ENCODE results near the gene PHLDA3. TPM values are rescaled to one million over a fixed set of nuclear protein-coding genes. Genes with fewer than 3 reads are reported as not detected.

Gene PHLDA3
- total RNA-seq, 1 experiment from 2014 or later, result 22.1 TPM

- no peak overlapping the region for H3K27ac ChIP-seq (ENCODE audit: low read depth, low read length)
- ChIA-PET POLR2A (no interaction called here), CTCF (interaction anchor here (2.2 to 8.8 kb wide), 3 partner anchors 12 to 67 kb away, joined by 6 to 194 read pairs (median 41); no protein-coding TSS in a partner anchor), RAD21 (ENCODE audit: low non-redundant PET in 1 of 2, low total read pairs in 2 of 2, uncharacterized antibody in 2 of 2, unreplicated experiment in 2 of 2) (no interaction called here)
- no peaks in the 10 kb centered on the region for H3K79me2 ChIP-seq (ENCODE audit: insufficient read depth, low read length)
- H3K9me3 ChIP-seq (ENCODE audit: control insufficient read depth in 1 of 2, insufficient read depth in 1 of 2, low read depth in 1 of 2, low read length in 2 of 2), result no peaks in the 10 kb centered on the region
- BruUV-seq (replicated peaks), result no TSS peak
- TF ChIP-seq ELF1 (IDR thresholded peaks at IDR 0.05; ENCODE audit: borderline replicate concordance, low read depth), result no peak
- no peak for TF ChIP-seq POLR2AphosphoS5 (IDR thresholded peaks at IDR 0.05; ENCODE audit: low read depth, low read length)
- TF ChIP-seq SRF (IDR thresholded peaks at IDR 0.05; ENCODE audit: low read depth), result no peak
- TF ChIP-seq ZFX (IDR thresholded peaks at IDR 0.05), result no peak
- no peak for TF ChIP-seq JUND (IDR thresholded peaks at IDR 0.05)
- no peak for TF ChIP-seq RAD21 (IDR thresholded peaks at IDR 0.05; ENCODE audit: low read depth)
- TF ChIP-seq SP1 (IDR thresholded peaks at IDR 0.05; ENCODE audit: low read depth), result no peak
- no peak for TF ChIP-seq ATF3 (IDR thresholded peaks at IDR 0.05)
- no peak for TF ChIP-seq FOSL1 (IDR thresholded peaks at IDR 0.05; ENCODE audit: low read depth)
- H3K36me3 ChIP-seq (ENCODE audit: control insufficient read depth in 1 of 2, insufficient read depth in 2 of 2, low read length in 2 of 2), result no peaks in the 10 kb centered on the region
- H4K20me1 ChIP-seq (ENCODE audit: insufficient read depth), result no peaks in the 10 kb centered on the region
- no peaks in the 10 kb centered on the region for H3K9me2 ChIP-seq (ENCODE audit: insufficient read depth)
- H3K4me1 ChIP-seq (ENCODE audit: control insufficient read depth in 1 of 2, insufficient read depth in 2 of 2, low read length in 2 of 2), result peaks cover 18 to 37% of the 10 kb centered on the region in 2 experiments; a peak in 3 of 4 replicates
- ATAC-seq (no peak), DNase-seq (ENCODE audit: low read depth, low spot score) (no peak)
- H2AFZ ChIP-seq (ENCODE audit: low read depth, low read length, poor library complexity, severe bottlenecking), result no peak overlapping the region
- no peak overlapping the region for H3K4me2 ChIP-seq (ENCODE audit: low read length)
- H3K27me3 ChIP-seq (ENCODE audit: insufficient read depth, low read length), result no peaks in the 10 kb centered on the region
- no peak overlapping the region for H3K4me3 ChIP-seq (replicated peaks in 1 of 2; ENCODE audit: low read depth in 1 of 2, low read length in 2 of 2)
- intact Hi-C loops (cut with micrococcal nuclease), result no loop called here
- no peak overlapping the region for H3K9ac ChIP-seq (ENCODE audit: low read length)
These were observed 45.5 kb upstream of the PHLDA3 start for GRCh38 chr1:201514466-201514865.

DNA sequence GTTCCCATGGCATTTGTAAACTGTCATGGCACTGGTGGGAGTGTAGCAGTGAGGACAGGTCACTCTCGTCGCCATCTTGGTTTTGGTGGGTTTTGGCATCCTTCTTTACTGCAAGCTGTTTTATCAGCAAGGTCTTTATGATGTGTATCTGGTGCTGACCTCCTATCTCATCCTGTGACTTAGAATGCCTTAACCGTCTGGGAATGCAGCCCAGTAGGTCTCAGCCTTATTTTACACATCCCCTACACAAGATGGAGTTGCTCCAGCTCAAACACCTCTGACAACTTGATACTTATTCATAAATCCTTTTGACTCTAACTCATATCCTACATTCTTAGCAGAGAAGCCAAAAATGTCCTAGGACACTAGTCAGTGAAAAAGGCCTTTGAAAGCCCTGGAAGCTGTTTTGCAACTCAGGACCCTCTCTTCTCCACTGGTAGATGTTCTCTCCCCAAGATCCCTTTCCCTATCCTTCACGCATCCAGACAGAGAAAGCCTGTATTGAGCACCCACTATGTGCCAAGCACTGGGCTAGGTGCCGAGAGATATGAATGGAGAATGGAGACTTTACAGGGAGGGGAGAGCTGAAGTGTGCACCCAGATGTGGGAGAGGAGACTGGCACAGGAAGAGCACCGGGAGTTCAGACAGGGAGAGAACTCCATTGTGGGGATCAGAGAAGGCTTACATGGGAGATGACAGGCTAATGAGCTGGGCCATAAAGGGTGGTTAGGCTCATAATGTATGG is 44.7 kb upstream of the PHLDA3 start:
- no peak overlapping the region for H3K27ac ChIP-seq (ENCODE audit: low read depth, low read length)
- ATAC-seq (no peak; the same call in 1 of the 2 replicates), DNase-seq (ENCODE audit: low read depth, low spot score) (no peak)
- H3K4me2 ChIP-seq (ENCODE audit: low read length), result no peak overlapping the region
- BruUV-seq (replicated peaks), result no TSS peak
- H3K4me3 ChIP-seq (replicated peaks in 1 of 2; ENCODE audit: low read depth in 1 of 2, low read length in 2 of 2), result no peak overlapping the region
- no peaks in the 10 kb centered on the region for H3K79me2 ChIP-seq (ENCODE audit: insufficient read depth, low read length)
- no peaks in the 10 kb centered on the region for H3K36me3 ChIP-seq (ENCODE audit: control insufficient read depth in 1 of 2, insufficient read depth in 2 of 2, low read length in 2 of 2)
- H3K9me2 ChIP-seq (ENCODE audit: insufficient read depth), result no peaks in the 10 kb centered on the region
- no peak overlapping the region for H3K9ac ChIP-seq (ENCODE audit: low read length)
- H4K20me1 ChIP-seq (ENCODE audit: insufficient read depth), result no peaks in the 10 kb centered on the region
- H3K9me3 ChIP-seq (ENCODE audit: control insufficient read depth in 1 of 2, insufficient read depth in 1 of 2, low read depth in 1 of 2, low read length in 2 of 2), result no peaks in the 10 kb centered on the region
- ChIA-PET POLR2A (interaction anchor here (0.7 to 2.2 kb wide), 4 partner anchors 17 to 66 kb away, joined by 3 to 17 read pairs (median 3); no protein-coding TSS in a partner anchor), CTCF (interaction anchor here (0.6 to 8.8 kb wide), 37 partner anchors 9 to 460 kb away, joined by 3 to 194 read pairs (median 4); no protein-coding TSS in a partner anchor), RAD21 (ENCODE audit: low non-redundant PET in 1 of 2, low total read pairs in 2 of 2, uncharacterized antibody in 2 of 2, unreplicated experiment in 2 of 2) (interaction anchor here (1.0 to 2.6 kb wide), 7 partner anchors 32 to 78 kb away, joined by 3 to 23 read pairs (median 12); no protein-coding TSS in a partner anchor)
- no peak overlapping the region for H2AFZ ChIP-seq (ENCODE audit: low read depth, low read length, poor library complexity, severe bottlenecking)
- H3K27me3 ChIP-seq (ENCODE audit: insufficient read depth, low read length), result no peaks in the 10 kb centered on the region
- intact Hi-C loops (cut with micrococcal nuclease), result loop anchor here (1.0 kb wide), 3 partner anchors 31 to 77 kb away; no protein-coding TSS in a partner anchor
- H3K4me1 ChIP-seq (ENCODE audit: control insufficient read depth in 1 of 2, insufficient read depth in 2 of 2, low read length in 2 of 2), result peaks cover 18 to 37% of the 10 kb centered on the region in 2 experiments; a peak in 3 of 4 replicates
- TF ChIP-seq RAD21 (IDR thresholded peaks at IDR 0.05; ENCODE audit: low read depth) (no peak), ZNF274 (IDR thresholded peaks at IDR 0.05; ENCODE audit: low read depth, low read length) (no peak), CEBPB (IDR thresholded peaks at IDR 0.05; ENCODE audit: low read depth) (no peak), ELF1 (IDR thresholded peaks at IDR 0.05; ENCODE audit: borderline replicate concordance, low read depth) (no peak), MAX (IDR thresholded peaks at IDR 0.05) (no peak), EZH2 (IDR thresholded peaks at IDR 0.05) (no peak)
- TF ChIP-seq, protein P1, sequence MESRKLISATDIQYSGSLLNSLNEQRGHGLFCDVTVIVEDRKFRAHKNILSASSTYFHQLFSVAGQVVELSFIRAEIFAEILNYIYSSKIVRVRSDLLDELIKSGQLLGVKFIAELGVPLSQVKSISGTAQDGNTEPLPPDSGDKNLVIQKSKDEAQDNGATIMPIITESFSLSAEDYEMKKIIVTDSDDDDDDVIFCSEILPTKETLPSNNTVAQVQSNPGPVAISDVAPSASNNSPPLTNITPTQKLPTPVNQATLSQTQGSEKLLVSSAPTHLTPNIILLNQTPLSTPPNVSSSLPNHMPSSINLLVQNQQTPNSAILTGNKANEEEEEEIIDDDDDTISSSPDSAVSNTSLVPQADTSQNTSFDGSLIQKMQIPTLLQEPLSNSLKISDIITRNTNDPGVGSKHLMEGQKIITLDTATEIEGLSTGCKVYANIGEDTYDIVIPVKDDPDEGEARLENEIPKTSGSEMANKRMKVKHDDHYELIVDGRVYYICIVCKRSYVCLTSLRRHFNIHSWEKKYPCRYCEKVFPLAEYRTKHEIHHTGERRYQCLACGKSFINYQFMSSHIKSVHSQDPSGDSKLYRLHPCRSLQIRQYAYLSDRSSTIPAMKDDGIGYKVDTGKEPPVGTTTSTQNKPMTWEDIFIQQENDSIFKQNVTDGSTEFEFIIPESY (IDR thresholded peaks at IDR 0.05; ENCODE audit: extremely low read depth, insufficient replicate concordance, low read length), result no peak
- TF ChIP-seq, protein P2, sequence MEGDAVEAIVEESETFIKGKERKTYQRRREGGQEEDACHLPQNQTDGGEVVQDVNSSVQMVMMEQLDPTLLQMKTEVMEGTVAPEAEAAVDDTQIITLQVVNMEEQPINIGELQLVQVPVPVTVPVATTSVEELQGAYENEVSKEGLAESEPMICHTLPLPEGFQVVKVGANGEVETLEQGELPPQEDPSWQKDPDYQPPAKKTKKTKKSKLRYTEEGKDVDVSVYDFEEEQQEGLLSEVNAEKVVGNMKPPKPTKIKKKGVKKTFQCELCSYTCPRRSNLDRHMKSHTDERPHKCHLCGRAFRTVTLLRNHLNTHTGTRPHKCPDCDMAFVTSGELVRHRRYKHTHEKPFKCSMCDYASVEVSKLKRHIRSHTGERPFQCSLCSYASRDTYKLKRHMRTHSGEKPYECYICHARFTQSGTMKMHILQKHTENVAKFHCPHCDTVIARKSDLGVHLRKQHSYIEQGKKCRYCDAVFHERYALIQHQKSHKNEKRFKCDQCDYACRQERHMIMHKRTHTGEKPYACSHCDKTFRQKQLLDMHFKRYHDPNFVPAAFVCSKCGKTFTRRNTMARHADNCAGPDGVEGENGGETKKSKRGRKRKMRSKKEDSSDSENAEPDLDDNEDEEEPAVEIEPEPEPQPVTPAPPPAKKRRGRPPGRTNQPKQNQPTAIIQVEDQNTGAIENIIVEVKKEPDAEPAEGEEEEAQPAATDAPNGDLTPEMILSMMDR (IDR thresholded peaks at IDR 0.05 in 2 of 3, conservative IDR thresholded peaks at IDR 0.05 in 1 of 3; ENCODE audit: borderline replicate concordance in 1 of 3, insufficient read depth in 1 of 3, low read depth in 2 of 3, low read length in 2 of 3), result no peak
